GM18907 (cell line): ENCODE measurements around the gene PRICKLE2.
A peak's percentile ranks its signal among the peaks of the same experiment; 100 is the strongest.

Source experiments
- ATAC-seq: cut with Tn5 transposase; IDR thresholded peaks from one replicate; pipeline ENCODE4 v1.9.1; 2021; ENCODE audit warnings: mild to moderate bottlenecking, moderate library complexity; ENCODE audit not compliant: unreplicated experiment

The PRICKLE2 gene

DNA sequence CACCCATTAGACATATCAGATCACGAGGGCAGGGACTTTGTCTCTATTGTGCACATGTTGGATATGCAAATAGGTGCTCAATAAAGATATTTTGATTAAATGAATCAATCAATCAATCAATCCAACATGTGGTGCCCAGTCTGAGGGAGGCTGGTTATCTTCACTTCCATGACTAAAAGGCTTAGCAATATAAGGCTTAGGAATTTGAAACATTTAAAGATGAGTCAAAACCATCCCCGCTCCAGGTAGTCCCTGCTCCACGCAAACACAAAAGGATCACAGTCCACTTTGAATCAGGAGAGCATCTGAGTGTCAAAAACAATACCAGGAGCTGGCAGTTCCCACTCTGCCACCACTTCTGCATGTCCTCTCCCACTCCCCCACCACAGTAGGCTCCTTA, 25.8 kb upstream of the PRICKLE2 start:
- ATAC-seq = no peak

DNA sequence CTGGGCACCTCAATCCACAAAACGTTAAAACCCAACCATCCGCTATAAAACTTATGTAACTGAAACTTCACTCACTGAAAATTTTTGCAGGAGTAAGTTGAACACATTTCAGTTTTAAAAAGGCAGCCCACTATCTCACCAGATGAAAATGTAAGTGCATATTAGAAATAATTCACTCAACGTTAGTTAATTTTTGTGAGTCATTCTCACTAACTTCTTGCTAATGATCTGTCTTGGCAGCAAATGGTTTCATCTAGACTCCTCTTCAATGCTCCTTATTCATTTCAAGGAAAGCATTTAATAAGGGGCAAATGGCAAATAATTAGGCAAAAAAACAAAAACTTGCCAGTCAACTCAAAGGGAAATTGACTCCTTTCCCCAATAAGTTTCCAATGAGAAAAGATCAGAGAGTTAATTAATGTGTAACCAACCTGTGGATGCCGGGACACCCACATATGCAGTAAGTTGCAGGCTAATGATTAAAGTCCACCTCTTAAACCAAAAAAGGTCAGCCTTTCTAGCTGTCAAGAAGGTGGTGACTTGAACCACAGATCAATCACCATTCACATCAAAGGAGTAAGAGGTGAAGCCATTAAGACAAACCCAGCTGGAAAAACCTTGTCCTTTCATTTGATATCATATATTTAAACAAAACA, 22.9 kb upstream of the PRICKLE2 start:
- peak; percentile 53 for ATAC-seq

DNA sequence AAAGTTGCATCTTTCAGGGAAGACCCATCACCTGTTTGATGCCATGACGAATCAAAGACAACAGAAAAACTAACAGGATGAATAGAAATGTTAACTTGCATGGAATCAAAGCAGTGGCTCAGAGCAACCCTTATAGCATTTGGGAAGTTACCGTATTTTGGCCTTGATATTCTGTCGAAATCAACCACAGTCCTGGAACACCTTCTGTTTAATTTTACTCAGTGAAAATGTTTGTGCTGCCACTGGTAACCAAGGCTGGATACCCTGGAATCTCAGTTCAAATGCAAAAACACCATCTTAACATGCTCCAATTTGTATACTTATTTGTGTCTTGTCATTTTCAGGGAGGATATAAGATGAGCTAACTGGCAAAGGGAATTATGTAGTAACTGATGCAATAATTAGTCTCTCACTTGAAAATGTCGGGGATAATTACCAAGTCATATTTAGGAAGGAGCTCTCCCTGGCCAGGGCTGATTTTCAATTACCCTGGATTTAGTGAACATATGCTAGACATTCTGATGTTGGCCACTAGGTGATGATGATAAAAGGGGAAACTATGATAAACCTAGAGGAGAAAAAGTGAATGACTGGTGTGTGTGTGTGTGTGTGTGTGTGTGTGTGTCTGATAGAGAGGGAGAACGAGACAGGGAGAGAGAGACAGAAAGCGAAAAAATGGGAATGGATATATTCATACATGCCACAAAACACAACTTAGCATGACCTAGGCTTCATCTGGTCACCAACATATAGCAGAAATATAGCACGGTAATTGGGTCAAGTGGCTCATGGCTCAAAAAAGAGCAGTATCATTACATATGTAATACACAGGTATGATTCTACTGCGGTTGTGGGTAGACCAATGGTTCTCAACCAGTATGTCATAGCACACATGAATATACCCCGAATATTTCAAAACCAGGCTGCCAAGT, 19.0 kb upstream of the PRICKLE2 start:
- ATAC-seq = peak; percentile 71

DNA sequence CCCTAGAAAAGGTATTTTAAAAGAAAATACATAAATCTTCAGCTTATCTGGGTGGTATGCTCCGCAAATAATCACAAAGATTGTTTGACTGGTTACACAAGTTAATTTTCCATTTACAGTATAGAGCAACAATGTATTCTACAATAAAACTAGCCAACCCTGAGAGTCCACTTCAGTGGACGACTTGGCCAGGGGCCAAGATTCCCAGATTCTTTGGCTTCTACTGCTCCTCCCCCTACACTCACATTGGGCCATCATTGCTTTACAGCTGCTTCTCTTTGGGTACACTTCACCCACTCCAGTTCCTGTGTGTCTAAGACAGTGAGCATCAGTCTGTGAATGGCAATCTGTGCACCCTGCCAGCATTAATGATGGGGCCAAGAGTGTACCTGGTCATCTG, 17.2 kb upstream of the PRICKLE2 start:
- ATAC-seq = no peak

DNA sequence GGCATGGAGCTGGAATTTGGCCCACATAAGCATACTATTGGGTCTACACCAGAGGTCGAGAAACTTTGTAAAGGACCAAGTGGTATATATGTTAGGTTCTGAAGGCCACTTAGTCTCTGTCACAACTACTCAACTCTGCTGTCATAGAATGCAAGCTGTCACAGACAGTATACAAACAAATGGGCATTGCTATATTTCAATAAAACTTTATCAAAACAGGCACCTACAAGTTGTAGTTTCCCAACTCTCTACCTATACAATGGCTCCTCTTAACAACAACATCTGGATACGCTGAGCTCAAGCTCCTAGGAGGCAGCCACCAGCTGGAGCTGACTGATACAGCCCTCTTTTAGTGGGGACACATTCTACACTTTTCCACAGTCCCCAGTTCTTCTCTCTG, 15.7 kb upstream of the PRICKLE2 start:
- ATAC-seq = no peak

DNA sequence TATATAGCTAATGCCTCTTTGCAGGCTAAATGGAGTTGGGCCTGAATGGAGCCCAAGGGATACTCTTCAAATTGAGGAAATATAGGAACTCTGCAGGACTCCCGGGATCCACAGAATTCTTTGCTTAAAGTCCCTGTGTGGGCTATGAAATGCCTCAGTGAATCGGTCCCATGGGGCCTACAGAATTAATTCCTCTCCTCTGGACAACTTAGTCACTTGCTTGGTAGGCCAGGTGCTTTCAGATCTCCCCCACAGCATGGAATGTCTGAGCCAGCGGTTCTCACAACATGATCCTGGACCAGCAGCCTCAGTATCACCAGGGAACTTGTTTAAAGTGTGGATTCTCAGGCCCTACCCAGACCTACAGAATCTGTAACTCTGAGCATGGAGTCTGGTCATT, 15.1 kb upstream of the PRICKLE2 start:
- no peak for ATAC-seq

DNA sequence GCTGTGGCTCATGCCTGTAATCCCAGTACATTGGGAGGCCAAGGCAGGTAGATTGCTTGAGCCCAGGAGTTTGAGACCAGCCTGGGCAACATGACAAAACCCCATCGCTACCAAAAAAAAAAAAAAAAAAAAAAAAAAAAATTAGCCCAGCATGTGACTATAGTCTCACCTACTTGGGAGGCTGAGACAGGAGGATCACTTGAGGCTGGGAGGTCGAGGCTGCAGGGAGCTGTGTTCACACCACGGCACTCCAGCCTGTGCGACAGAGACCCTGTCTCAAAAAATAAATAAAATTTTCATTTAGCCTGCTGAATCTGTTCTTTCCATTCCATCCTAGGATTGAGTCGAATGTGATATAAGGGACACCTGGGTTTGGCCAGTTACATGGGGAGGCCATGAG, 14.6 kb upstream of the PRICKLE2 start:
- no peak for ATAC-seq

DNA sequence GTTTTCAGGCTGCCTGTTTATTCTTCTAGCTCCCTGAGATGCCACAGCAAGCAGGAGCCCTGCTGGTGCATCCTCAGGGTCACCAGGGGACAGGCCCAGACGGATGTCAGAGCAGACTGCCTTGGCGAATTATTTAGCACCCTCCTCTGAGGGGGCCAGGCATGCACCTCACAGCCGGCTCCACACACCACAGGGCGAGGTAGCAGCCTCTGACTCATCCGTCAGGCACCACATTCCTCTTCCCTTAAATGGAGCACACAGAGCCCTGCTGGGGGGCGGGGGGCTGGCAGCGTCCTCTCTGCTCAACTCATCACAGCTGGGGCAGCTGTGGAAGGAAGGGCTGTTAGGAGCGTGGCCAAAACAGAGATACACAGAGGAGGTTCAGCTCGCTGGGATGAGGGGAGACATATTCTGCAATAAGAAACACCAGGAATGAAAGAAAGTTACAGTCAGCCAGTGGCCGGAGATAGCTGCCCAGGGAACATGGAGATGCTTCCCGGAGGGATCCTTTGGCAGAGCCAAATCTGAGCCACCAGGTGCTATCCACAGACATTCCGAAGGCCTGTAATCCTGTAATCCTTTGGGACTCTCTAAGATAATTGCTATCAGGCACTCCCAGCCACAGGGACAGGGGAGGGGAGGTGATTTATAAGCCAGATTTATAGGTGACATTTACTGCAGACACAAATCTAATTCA, 13.9 kb upstream of the PRICKLE2 start:
- no peak for ATAC-seq

DNA sequence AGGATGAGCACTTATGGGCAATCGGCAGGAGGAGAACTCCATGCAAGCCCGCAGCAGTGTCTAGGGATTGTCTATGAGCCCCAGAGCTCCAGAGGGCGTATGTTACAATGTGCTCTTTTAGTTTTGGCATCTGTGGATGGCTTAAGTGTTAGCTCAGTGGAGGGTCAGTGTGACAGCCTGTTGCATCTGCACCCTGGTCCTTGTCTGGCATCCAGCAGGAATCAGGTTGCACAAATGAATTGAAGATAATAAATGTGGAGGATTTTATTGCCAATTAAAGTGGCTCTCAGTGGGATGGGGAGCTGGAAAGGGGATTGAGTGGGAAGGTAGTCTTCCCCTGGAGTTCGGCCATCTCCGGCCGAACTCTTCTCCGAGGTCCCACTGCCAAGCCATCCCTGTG, 11.8 kb upstream of the PRICKLE2 start:
- no peak for ATAC-seq

DNA sequence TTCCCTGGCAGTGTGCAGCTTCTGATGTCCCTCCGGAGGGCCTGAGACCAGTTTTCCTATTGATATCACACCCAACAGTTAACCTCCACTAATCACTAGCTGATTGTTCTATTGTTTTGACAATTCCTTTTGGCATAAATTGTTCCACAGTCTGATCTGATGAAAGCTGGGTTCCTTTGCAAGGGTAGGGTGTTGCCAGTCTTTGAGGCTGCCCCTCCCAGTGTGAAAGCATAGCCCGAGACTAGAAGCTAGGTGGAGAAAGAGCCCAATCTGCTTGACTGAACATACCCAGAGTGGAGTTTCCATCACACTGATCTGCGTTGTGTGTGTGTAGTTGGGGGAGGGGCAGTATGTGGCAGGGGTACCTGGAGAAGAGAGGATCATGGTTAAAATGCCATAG, 10.3 kb upstream of the PRICKLE2 start:
- no peak for ATAC-seq

DNA sequence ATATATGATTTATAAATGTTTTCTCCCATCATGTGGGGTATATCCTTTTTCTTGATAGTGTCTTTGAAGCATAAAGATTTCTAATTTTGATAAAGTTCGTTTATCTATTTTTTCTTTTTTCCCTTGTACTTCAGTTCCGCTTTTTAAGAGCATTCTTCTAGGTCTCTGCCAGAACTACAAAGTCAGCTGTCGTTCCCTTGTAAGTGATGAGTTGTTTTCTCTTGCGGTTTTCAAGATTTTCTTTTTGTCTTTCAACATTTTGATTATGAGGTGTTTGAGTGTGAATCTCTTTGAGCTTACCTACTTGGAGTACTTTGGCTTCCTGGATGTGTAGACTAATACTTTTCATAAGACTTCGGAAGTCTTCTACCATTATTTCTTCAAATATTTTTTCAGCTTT, 9.3 kb upstream of the PRICKLE2 start:
- ATAC-seq = no peak

DNA sequence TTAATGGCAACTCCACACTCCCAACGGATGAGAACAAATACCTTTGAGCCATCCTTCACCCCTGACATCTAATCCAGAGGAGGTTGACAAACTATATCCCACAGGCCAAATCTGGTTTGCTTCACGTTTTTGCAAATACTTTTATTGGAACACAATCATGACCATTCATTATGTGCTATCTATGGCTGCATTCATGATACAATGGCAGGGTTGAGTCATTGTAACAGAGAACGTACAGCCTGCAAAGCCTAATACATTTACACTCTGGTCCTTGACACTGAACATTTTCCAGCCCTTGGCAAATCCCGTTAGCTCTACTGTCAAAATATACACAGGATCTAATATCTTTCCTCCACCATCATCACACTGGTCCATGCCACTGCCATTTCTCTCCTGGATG, 7.6 kb upstream of the PRICKLE2 start:
- no peak for ATAC-seq

DNA sequence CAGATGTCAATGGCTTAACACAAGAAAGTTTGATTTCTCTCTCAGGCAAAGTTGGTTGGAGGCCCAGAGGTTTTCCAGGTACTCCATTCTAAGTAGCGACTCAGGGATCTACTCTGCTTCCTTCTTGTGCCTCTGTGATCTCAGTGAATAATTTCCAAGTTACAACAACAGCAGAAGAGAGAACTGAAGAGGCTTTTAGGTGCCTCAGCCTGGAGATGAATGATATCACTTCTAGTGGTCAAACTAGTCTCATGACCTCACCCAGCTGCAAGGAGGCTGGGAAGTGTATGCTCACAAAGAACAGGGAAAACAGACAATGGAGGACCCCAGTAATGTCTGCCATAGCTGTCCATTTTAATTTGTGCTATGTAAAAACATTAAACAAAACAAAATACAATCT, 4.6 kb upstream of the PRICKLE2 start:
- ATAC-seq = no peak

DNA sequence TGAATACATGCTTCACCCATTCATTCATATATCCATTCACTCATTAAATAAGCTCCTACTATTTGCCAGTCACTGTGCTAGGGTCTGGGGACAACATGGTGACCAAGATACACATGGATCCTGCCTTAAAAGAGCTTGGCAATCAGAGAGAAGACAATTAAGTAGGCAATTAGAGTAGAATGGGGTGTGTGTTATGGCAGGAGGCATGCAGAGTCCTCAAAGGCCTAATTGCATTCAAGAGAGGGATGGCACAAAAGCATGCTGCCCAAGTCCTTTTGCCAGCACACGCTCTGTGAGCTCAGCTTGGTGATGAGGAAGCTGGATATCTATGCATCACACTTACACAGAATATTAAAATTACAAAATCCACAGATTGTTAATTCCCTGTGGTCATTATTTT, 2.8 kb upstream of the PRICKLE2 start:
- ATAC-seq = no peak

DNA sequence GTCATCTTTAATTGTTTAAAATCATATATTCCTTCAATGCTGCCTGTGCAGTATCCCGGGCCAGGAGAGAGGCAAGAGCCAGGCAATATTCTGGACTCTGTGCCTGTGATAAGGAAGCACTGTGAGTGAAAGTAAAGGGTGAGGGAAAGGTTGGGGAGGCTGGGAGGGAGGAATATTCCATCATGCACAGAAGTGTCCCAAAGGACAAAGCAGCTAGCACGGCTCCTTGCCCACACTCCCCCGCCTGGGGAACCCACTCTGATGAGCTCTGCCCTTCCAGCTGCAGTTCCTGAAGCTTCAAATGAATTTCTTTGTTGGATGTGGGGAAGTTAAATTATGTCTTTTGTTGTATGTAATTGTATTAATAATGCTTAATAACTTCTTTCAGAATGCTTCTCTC, 1.5 kb upstream of the PRICKLE2 start:
- no peak for ATAC-seq

DNA sequence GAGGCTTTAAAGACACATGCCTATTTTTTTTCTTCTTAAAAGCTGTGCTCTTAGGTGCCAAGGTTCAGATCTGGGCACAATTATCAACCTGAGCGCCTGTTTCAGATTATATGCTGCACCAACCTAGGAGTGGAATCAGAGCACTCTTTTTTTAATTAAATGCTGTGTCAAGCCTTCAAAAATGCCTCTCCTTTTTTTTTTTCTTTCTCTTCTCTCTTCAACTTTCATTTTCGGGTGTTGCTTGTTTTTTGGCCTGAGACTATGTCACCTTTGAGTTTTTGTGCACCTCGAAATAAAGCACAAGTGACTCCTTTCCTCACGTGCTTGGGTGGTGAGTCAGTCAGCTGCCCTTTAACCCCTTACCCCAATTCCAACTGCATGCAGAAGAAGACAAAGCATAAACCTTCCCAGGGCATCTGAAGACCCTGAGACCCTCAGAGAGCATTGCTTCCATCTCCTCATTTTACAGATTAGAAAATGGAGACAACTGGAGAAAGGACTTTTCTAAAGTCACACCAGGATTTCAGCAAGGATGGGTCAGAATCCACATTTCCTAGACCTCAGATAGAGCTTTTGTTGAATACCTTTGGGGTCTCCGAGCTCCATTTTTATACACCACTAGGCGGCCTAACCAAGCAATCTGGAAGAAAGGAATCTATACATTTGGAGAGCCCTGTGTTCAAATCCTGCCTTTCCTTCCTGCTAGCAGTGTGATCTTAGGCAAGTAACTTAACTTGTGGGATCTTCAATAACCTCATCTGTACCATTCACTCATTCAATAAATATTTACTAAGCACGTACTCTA, 631 bp upstream of the PRICKLE2 start:
- no peak for ATAC-seq

DNA sequence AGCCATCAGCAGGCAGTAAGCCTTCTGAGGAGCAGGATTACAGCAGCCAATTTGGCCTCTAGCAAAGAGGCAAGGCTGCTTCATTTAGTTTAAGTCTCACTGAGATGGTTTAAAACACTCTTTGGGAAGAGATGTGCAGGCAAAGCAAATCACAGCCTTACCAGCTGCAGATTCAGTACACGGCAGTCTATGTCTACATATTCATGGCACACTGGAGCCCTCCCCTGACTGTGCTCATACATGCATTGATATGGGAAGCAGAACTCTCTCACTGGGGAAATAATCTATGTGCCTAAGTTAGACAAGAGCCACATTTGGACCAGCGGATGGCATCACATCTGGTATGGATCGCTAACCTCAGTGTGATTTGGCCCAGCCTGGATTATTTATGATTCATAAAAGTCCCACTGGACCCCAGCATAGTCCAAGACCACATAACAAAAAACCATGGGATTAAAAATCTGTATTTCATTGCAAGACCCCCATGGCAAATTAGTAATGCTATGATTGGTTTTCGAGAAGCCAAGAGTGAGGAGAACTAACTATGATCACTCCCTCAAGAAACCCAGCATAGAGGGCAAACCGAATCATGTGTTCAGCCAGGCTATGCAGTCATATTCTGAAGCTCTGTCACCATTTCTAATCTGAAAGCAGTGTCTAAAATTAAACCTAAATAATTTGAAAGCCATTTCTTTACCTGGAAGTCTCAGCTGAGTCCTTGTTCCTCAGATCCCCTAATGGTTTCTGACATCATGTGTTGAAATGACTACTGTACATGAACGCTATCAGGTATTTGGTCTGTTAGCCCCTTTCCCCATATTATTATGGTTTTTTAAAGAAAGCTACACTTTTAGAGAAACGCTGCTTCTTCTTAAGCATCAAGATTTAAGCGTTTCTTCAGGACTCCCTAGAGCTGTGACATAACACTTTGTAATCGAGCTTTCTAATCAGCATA, 1.2 kb downstream of the PRICKLE2 start:
- no peak for ATAC-seq

DNA sequence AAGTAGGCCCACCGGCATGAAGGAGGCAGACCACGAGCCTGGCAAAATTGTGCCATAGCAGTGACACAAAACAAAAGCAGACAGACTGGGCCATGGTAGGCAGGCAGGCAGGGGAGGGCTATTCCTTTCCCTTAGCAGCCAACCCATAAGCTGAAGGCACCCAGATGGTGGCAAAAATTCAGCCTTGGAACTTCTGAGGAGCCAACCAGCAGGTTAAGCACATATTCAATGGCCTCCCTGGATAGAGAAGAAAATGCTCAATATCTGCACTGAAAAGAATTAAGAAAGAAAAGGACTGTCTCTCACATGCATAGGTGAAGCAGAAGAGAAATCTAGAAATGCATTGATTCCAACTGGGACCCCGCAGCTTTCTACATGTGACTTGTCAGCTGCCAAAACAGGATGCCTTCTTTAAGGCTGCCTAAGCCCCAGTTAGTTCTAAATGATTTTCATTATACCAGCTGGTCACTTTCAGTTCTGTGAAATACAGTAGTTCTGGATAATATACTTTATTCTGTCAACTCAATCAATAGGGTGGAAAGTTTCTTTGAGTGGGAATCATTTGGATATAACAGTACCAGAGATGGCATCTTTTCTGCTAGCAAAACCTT, 2.7 kb downstream of the PRICKLE2 start:
- no peak for ATAC-seq

DNA sequence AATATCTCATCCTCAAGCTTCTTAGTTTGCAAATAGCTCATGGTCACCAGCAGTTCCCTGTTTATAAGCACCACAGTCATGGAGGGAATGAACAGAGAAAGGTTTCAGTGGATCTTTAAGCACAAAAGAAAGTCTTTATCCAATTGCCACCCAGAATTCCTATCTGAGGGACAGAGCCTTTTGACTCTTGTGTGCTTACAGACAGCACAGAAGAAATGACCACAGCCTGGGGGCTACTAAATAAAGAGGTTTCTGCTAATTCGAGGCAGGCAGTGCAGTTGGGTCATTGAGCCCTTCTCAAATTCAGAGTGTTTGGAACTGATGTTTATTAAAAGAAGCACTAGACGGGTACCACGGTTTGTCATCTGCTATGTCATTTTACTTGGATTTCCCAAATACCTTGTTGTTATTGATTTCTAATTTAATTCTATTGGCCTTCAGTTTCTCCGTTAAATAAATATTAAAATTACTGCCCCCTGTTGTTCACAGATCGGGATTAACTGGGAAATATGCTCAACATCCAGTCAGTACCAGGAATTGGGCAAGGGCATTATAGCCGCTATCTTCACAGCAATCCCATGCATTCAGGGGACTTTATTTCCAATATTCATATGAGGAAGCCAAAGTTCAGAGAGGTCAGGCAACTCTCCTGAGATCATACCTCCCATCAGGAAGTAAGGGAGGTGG, 3.6 kb downstream of the PRICKLE2 start:
- no peak for ATAC-seq
